Duodenal mucosa (tissue), 2 donors: ENCODE data around the gene CARMIL1.

Experiments
- H3K27ac ChIP-seq: one replicate; pipeline ENCODE4 v1.7.0; 2013; ENCODE audit warnings: low read depth, low read length
- H3K27me3 ChIP-seq, 2 donors: one replicate each; pipeline ENCODE4 v1.7.0; 2013; ENCODE audit warnings: low read length in 2 of 2, control low read depth in 1 of 2; ENCODE audit not compliant: insufficient read depth in 2 of 2, control insufficient read depth in 1 of 2
- H3K36me3 ChIP-seq, 2 donors: one replicate each; pipeline ENCODE4 v1.7.0; 2013; ENCODE audit warnings: low read length in 2 of 2, control low read depth in 1 of 2; ENCODE audit not compliant: insufficient read depth in 2 of 2, control insufficient read depth in 1 of 2
- H3K4me1 ChIP-seq, 2 donors: one replicate each; pipeline ENCODE4 v1.7.0; 2013; ENCODE audit warnings: low read length in 2 of 2, control low read depth in 1 of 2; ENCODE audit not compliant: insufficient read depth in 2 of 2, control insufficient read depth in 1 of 2
- H3K4me3 ChIP-seq, 2 donors: one replicate each; pipeline ENCODE4 v1.7.0; 2013; ENCODE audit warnings: low read length in 2 of 2, low read depth in 1 of 2
- H3K9ac ChIP-seq, 2 donors: one replicate each; pipeline ENCODE4 v1.7.0; 2013; ENCODE audit warnings: low read length in 2 of 2, low read depth in 1 of 2
- H3K9me3 ChIP-seq, 2 donors: one replicate each; pipeline ENCODE4 v1.7.0; 2013; ENCODE audit warnings: low read length in 2 of 2, control low read depth in 1 of 2; ENCODE audit not compliant: control insufficient read depth in 1 of 2

The CARMIL1 gene

GRCh38 chr6:25536781-25537180 lies 257.6 kb downstream of the CARMIL1 start:
- H3K36me3 ChIP-seq = peaks cover 4 to 40% of the 10 kb centered on the region in 2 donors
- no peaks in the 10 kb centered on the region for H3K9me3 ChIP-seq
- H3K4me1 ChIP-seq = no peaks in the 10 kb centered on the region
- no peak overlapping the region for H3K9ac ChIP-seq
- no peaks in the 10 kb centered on the region for H3K27me3 ChIP-seq
- H3K4me3 ChIP-seq = no peak overlapping the region
- no peak overlapping the region for H3K27ac ChIP-seq

GRCh38 chr6:25537349-25538018 lies 258.3 kb downstream of the CARMIL1 start:
- Histone ChIP-seq H3K4me1 (no peaks in the 10 kb centered on the region), H3K36me3 (peaks cover 4 to 40% of the 10 kb centered on the region in 2 donors), H3K27ac (no peak overlapping the region), H3K4me3 (no peak overlapping the region), H3K9ac (no peak overlapping the region), H3K9me3 (no peaks in the 10 kb centered on the region), H3K27me3 (no peaks in the 10 kb centered on the region)

- Histone ChIP-seq H3K4me3 (no peak overlapping the region), H3K36me3 (peaks cover 0 to 26% of the 10 kb centered on the region in 2 donors), H3K4me1 (no peaks in the 10 kb centered on the region), H3K9me3 (no peaks in the 10 kb centered on the region), H3K27me3 (no peaks in the 10 kb centered on the region), H3K9ac (no peak overlapping the region), H3K27ac (no peak overlapping the region)
Measured at GRCh38 chr6:25541228-25541627, 262.1 kb downstream of the CARMIL1 start.

- no peaks in the 10 kb centered on the region for H3K9me3 ChIP-seq
- H3K4me3 ChIP-seq = no peak overlapping the region
- no peak overlapping the region for H3K27ac ChIP-seq
Measured at GRCh38 chr6:25542984-25543910, 264.1 kb downstream of the CARMIL1 start.

GRCh38 chr6:25544833-25545232 lies 265.7 kb downstream of the CARMIL1 start:
- Histone ChIP-seq H3K27me3 (no peaks in the 10 kb centered on the region), H3K4me1 (no peaks in the 10 kb centered on the region), H3K4me3 (no peak overlapping the region), H3K9ac (no peak overlapping the region), H3K9me3 (no peaks in the 10 kb centered on the region), H3K36me3 (peaks cover 0 to 17% of the 10 kb centered on the region in 2 donors), H3K27ac (no peak overlapping the region)

More at GRCh38 chr6:25542984-25543910, 264.1 kb downstream of the CARMIL1 start:
- Histone ChIP-seq H3K27me3 (no peaks in the 10 kb centered on the region), H3K36me3 (peaks cover 0 to 16% of the 10 kb centered on the region in 2 donors), H3K9ac (no peak overlapping the region), H3K4me1 (no peaks in the 10 kb centered on the region)

- no peaks in the 10 kb centered on the region for H3K9me3 ChIP-seq
- no peak overlapping the region for H3K9ac ChIP-seq
- peaks cover 0 to 10% of the 10 kb centered on the region in 2 donors for H3K36me3 ChIP-seq
- no peaks in the 10 kb centered on the region for H3K27me3 ChIP-seq
- no peak overlapping the region for H3K27ac ChIP-seq
- H3K4me3 ChIP-seq = no peak overlapping the region
- H3K4me1 ChIP-seq = no peaks in the 10 kb centered on the region
Measured at GRCh38 chr6:25547797-25548196, 268.6 kb downstream of the CARMIL1 start.

GRCh38 chr6:25548451-25548850 lies 269.3 kb downstream of the CARMIL1 start:
- no peaks in the 10 kb centered on the region for H3K27me3 ChIP-seq
- H3K36me3 ChIP-seq = peaks cover 0 to 15% of the 10 kb centered on the region in 2 donors
- H3K27ac ChIP-seq = no peak overlapping the region
- no peaks in the 10 kb centered on the region for H3K4me1 ChIP-seq
- no peak overlapping the region for H3K4me3 ChIP-seq
- no peaks in the 10 kb centered on the region for H3K9me3 ChIP-seq
- no peak overlapping the region for H3K9ac ChIP-seq

- H3K36me3 ChIP-seq = peaks cover 0 to 21% of the 10 kb centered on the region in 2 donors
- H3K4me3 ChIP-seq = no peak overlapping the region
- no peak overlapping the region for H3K9ac ChIP-seq
- H3K4me1 ChIP-seq = no peaks in the 10 kb centered on the region
- no peaks in the 10 kb centered on the region for H3K27me3 ChIP-seq
- no peak overlapping the region for H3K27ac ChIP-seq
- no peaks in the 10 kb centered on the region for H3K9me3 ChIP-seq
Measured at GRCh38 chr6:25550631-25551030, 271.5 kb downstream of the CARMIL1 start.

GRCh38 chr6:25553502-25553901 lies 274.3 kb downstream of the CARMIL1 start:
- Histone ChIP-seq H3K9ac (no peak overlapping the region), H3K4me3 (no peak overlapping the region), H3K4me1 (no peaks in the 10 kb centered on the region), H3K27me3 (no peaks in the 10 kb centered on the region), H3K27ac (no peak overlapping the region), H3K9me3 (no peaks in the 10 kb centered on the region), H3K36me3 (peaks cover 0 to 24% of the 10 kb centered on the region in 2 donors)

GRCh38 chr6:25555188-25555587 lies 276.0 kb downstream of the CARMIL1 start:
- Histone ChIP-seq H3K4me3 (no peak overlapping the region), H3K4me1 (no peaks in the 10 kb centered on the region), H3K36me3 (peaks cover 4 to 15% of the 10 kb centered on the region in 2 donors), H3K9ac (no peak overlapping the region), H3K27ac (no peak overlapping the region), H3K27me3 (no peaks in the 10 kb centered on the region), H3K9me3 (no peaks in the 10 kb centered on the region)
